Spleen (tissue), 11 donors: ENCODE measurements around the gene SCUBE1. TPM values are rescaled to one million over a fixed set of nuclear protein-coding genes. Genes with fewer than 3 reads are reported as not detected.
A peak's percentile ranks its signal among the peaks of the same experiment; 100 is the strongest.
"Not testable (repeated sequence)": the region's sequence is repeated elsewhere in the genome, so short reads cannot be mapped to it uniquely, and the experiment has no call there.

Experiments
- DNase-seq: peaks from one replicate; pipeline ENCODE4 v3.0.0-alpha.2; 2020
- H3K27ac ChIP-seq, 8 donors: fragments of 200-600 bp; sonication (generic) in 7 of 8; 1 replicate in 4 of 8; 2 replicates in 4 of 8; pipeline versions ENCODE4 v1.5.0 to v1.8.0; 2016 to 2021; ENCODE audit warnings: inconsistent platforms in 4 of 8, mild to moderate bottlenecking in 4 of 8, moderate library complexity in 1 of 8
- H3K27me3 ChIP-seq, 7 donors: fragments of 200-600 bp; sonication (generic) in 6 of 7; replicated peaks in 1 of 7; 1 replicate in 4 of 7; 2 replicates in 3 of 7; pipeline versions ENCODE4 v1.5.0 to v1.8.0; 2016 to 2021; ENCODE audit warnings: inconsistent platforms in 3 of 7, mild to moderate bottlenecking in 1 of 7
- H3K36me3 ChIP-seq, 6 donors: fragments of 200-600 bp; sonication (generic) in 5 of 6; 1 replicate in 4 of 6; 2 replicates in 2 of 6; pipeline versions ENCODE4 v1.5.0 to v1.8.0; 2016 to 2021; ENCODE audit warnings: inconsistent platforms in 2 of 6
- H3K4me1 ChIP-seq, 6 donors: fragments of 200-600 bp; sonication (generic) in 5 of 6; 1 replicate in 3 of 6; 2 replicates in 3 of 6; pipeline versions ENCODE4 v1.5.0 to v1.8.0; 2016 to 2021; ENCODE audit warnings: inconsistent platforms in 3 of 6
- H3K4me3 ChIP-seq, 8 donors: fragments of 200-600 bp; sonication (generic) in 7 of 8; 1 replicate in 4 of 8; 2 replicates in 4 of 8; pipeline versions ENCODE4 v1.5.0 to v1.8.0; 2016 to 2021; ENCODE audit warnings: inconsistent platforms in 4 of 8, mild to moderate bottlenecking in 4 of 8, moderate library complexity in 2 of 8
- H3K9me3 ChIP-seq, 8 donors: fragments of 200-600 bp; sonication (generic) in 7 of 8; 1 replicate in 4 of 8; 2 replicates in 4 of 8; pipeline versions ENCODE4 v1.5.0 to v1.8.0; 2016 to 2021; ENCODE audit warnings: inconsistent platforms in 4 of 8
- CTCF ChIP-seq, 11 experiments: fragments of 200-600 bp in 7 of 11; fragments of 450-650 bp in 4 of 11; sonication (generic) in 4 of 11; IDR thresholded peaks in 8 of 11; conservative IDR thresholded peaks in 3 of 11; 1 replicate in 7 of 11; 2 replicates in 4 of 11; pipeline versions ENCODE4 v1.4.0 to v1.8.0; 2016 to 2021; ENCODE audit warnings: antibody characterized with exemption in 11 of 11, inconsistent platforms in 4 of 11, mild to moderate bottlenecking in 1 of 11
- POLR2A ChIP-seq, 3 donors: fragments of 450-650 bp; IDR thresholded peaks; one replicate each; pipeline ENCODE4 v1.5.1; 2017; ENCODE audit warnings: antibody characterized with exemption in 3 of 3, mild to moderate bottlenecking in 1 of 3
- POLR2AphosphoS5 ChIP-seq, 3 donors: sonication (generic); formaldehyde crosslinking; IDR thresholded peaks; one replicate each; pipeline ENCODE4 v1.5.1; 2017; ENCODE audit warnings: antibody characterized with exemption in 3 of 3
- WGBS, 5 donors: extraction: QIAGEN DNeasy Blood & Tissue Kit in 3 of 5; methylation state at CpG; one replicate each; pipeline versions ENCODE4 v1.1.5 to v1.1.7; 2013 to 2018; 5-methylcytosine and 5-hydroxymethylcytosine counted together
- intact Hi-C: fragments of 100-400 bp; cut with DNase I; formaldehyde crosslinking; loops from one replicate; pipeline ENCODE4 v1.15.0; 2023; ENCODE audit warnings: low total_unique reads
- polyA plus RNA-seq, 3 donors: library from polyadenylated mRNA; stranded (reverse); fragments of 200-250 nt; gene quantifications; one replicate each; pipeline ENCODE4 v1.2.1, GENCODE V29; 2013
- total RNA-seq, 7 donors: library from RNA; depleted of rRNA in 3 of 7; stranded (reverse); fragments of >200 nt in 3 of 7; fragmentation: NEBNext Ultra II Directional in 4 of 7; extraction: Animal tissue kit (Norgen Biotek cat#: 25700) in 4 of 7; gene quantifications; one replicate each; pipeline versions ENCODE4 v1.1.0 to v1.2.1, GENCODE V29; 2016 to 2021
- donor health status: healthy with polysubstance abuse.
- donor health status: DM: no; HTN: no; CAD: no; lungs with moderate emphysema.
- donor health status: DM: no; HTN: no; CAD: no.
- donor health status: Bipolar disorder and iron deficiency.
- donor health status: healthy.
- donor health status: DM: no; HTN: no; CAD: no.
- donor health status: DM: yes; HTN: yes; CAD: no.

SCUBE1 gene
- total and polyA plus RNA-seq, 10 donors = 0.46 to 43.5 (median 15.9) TPM

GRCh38 chr22:43287441-43287840 lies 55.7 kb downstream of the SCUBE1 start:
- no peak overlapping the region for H3K4me3 ChIP-seq
- DNase-seq = no peak
- WGBS, 5 donors = 87 to 92% (median 91%) methylated on average over 4 of the region's 4 CpGs; no CpG with 5 or more reads in 1 of the 5 donors
- no peak overlapping the region for H3K27ac ChIP-seq
- no peaks in the 10 kb centered on the region for H3K9me3 ChIP-seq
- no peaks in the 10 kb centered on the region for H3K36me3 ChIP-seq
- intact Hi-C loops = no loop called here
- no peaks in the 10 kb centered on the region for H3K27me3 ChIP-seq
- TF ChIP-seq POLR2A (IDR thresholded peaks at IDR 0.05) = no peak
- H3K4me1 ChIP-seq = peaks cover 13 to 35% (median 23%) of the 10 kb centered on the region in 6 donors

DNA sequence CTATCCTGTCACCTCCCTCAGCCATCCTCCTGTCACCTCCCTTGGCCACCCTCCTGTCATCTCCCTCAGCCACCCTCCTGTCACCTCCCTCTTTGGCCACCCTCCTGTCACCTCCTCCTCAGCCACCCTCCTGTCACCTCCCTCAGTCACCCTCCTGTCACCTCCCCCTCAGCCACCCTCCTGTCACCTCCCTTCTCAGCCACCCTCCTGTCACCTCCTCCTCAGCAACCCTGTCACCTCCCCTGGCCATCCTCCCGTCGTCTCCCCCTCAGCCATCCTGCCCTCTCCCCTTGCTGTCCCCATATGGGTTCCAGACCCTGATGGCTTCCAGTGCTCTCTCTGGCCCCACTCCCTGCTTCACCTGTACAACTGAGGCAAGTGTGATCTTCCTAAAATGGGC lies 61.8 kb downstream of the SCUBE1 start:
- Histone ChIP-seq H3K9me3 (no peaks in the 10 kb centered on the region), H3K27me3 (no peaks in the 10 kb centered on the region), H3K4me3 (no peak overlapping the region), H3K27ac (no peak overlapping the region), H3K36me3 (no peaks in the 10 kb centered on the region), H3K4me1 (peaks cover 0 to 20% (median 4%) of the 10 kb centered on the region in 6 donors)
- no peak for DNase-seq
- intact Hi-C loops = no loop called here
- TF ChIP-seq POLR2AphosphoS5 (IDR thresholded peaks at IDR 0.05) (no peak), CTCF (IDR thresholded peaks at IDR 0.05 in 8 of 11, conservative IDR thresholded peaks at IDR 0.05 in 3 of 11) (no peak), POLR2A (IDR thresholded peaks at IDR 0.05) (no peak)
- 31 to 85% (median 60%) methylated on average over 2 of the region's 2 CpGs for WGBS, 5 donors

- 49 to 61% (median 59%) methylated on average over 3 of the region's 3 CpGs for WGBS, 5 donors
- intact Hi-C loops = not testable (repeated sequence)
These were observed 62.7 kb downstream of the SCUBE1 start for GRCh38 chr22:43280523-43280886.

DNA sequence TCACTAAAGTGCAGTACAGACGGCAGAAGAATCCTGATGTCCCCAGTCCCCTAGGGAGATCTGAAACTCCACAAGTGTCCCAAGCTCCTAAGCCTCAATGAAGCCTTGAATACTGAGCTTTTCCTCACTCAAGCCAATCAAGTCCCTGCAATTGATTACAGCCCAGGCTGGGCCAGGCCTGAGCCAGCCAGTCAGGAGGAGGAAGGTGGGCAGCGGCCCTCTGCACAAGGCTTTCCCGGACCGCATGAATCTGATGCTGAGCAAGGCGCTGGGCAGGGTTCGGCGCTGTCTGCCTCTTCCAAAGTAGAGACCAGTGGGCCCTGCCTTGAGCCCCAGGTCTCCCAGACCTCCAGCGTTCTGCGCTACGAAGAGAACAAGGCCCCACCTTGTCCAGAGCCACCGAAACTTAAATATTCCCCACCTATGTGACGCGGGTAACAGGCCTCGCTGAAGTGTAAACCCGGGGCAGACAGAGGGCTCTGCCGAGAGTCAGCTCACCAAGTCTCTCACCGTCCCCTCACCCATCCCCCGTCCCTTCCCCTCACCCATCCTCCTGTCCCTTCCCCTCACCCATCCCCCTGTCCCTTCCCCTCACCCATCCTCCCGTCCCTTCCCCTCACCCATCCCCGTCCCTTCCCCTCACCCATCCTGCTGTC lies 63.2 kb downstream of the SCUBE1 start:
- 78 to 88% (median 85%) methylated on average over 16 to 20 of the region's 20 CpGs for WGBS, 5 donors
- intact Hi-C loops = no loop called here
- Histone ChIP-seq H3K36me3 (no peaks in the 10 kb centered on the region), H3K4me1 (peaks cover 0 to 32% (median 9%) of the 10 kb centered on the region in 6 donors), H3K27ac (no peak overlapping the region), H3K27me3 (peaks cover 0 to 7% (median 0%) of the 10 kb centered on the region in 7 donors), H3K4me3 (no peak overlapping the region), H3K9me3 (no peaks in the 10 kb centered on the region)
- TF ChIP-seq CTCF (IDR thresholded peaks at IDR 0.05 in 8 of 11, conservative IDR thresholded peaks at IDR 0.05 in 3 of 11) (no peak), POLR2AphosphoS5 (IDR thresholded peaks at IDR 0.05) (no peak)
- DNase-seq = no peak

More at GRCh38 chr22:43280523-43280886, 62.7 kb downstream of the SCUBE1 start:
- H3K27ac ChIP-seq, H3K27me3 ChIP-seq, H3K4me3 ChIP-seq, H3K9me3 ChIP-seq, DNase-seq, H3K36me3 ChIP-seq: not testable (repeated sequence)
- peaks cover 0 to 27% (median 7%) of the 10 kb centered on the region in 6 donors for H3K4me1 ChIP-seq

DNA sequence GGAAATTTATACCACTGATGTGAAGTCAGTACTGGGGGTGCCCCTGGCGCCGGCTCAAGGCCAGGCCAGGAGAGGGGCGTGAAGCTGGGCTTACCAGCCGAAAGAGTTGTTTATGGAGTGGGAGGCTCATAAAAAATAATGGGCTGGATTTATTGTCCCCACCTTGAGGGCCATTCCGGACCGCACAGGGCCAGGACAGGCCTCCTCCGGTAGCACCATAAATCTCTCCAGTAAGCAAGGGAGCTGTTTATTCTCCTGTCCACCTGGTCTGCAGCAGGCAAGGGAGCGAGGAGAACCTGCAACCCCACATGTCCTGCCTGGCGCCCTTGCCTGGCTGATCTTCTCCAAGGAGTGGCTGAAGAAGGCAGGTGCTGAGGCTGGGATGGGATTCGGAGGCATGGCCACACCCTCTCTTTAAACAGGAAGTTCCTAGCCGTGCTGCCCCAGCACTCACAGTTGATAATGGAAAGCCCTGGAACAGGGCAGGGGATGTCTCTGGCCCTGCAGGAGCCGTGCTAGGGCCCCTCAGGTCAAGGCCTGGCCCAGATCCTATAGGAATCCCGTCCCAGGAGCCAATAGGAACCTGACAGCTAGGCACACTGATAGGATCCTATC lies 65.1 kb downstream of the SCUBE1 start:
- no peak for DNase-seq
- H3K4me1 ChIP-seq = peaks cover 3 to 45% (median 15%) of the 10 kb centered on the region in 6 donors
- peak overlapping the region in 2 of 8 donors; percentile 11 to 33 for H3K27ac ChIP-seq
- peaks cover 0 to 15% (median 0%) of the 10 kb centered on the region in 7 donors for H3K27me3 ChIP-seq
- no peaks in the 10 kb centered on the region for H3K9me3 ChIP-seq
- no peaks in the 10 kb centered on the region for H3K36me3 ChIP-seq
- WGBS, 5 donors = 64 to 82% (median 68%) methylated on average over 9 to 13 of the region's 13 CpGs
- H3K4me3 ChIP-seq = no peak overlapping the region
- intact Hi-C loops = no loop called here
- TF ChIP-seq CTCF (IDR thresholded peaks at IDR 0.05 in 8 of 11, conservative IDR thresholded peaks at IDR 0.05 in 3 of 11) (no peak), POLR2A (IDR thresholded peaks at IDR 0.05) (no peak), POLR2AphosphoS5 (IDR thresholded peaks at IDR 0.05) (no peak)
